Cardiac fibroblast (primary cell): ENCODE measurements around the gene SDCCAG8.

Source experiments
- DNase-seq, 2 donors: peaks; one replicate each; pipeline versions ENCODE4 v3.0.0 to v3.0.0-alpha.2; 2010; ENCODE audit warnings: low read depth in 2 of 2
- H3K4me3 ChIP-seq, 2 donors: replicated peaks in 1 of 2; 1 replicate in 1 of 2; 2 replicates in 1 of 2; pipeline ENCODE4 v1.5.1; 2011; ENCODE audit warnings: low read depth in 2 of 2, low read length in 2 of 2, mild to moderate bottlenecking in 2 of 2, moderate library complexity in 1 of 2
- CTCF ChIP-seq: IDR thresholded peaks from one replicate; pipeline ENCODE4 v1.5.1; 2011; ENCODE audit warnings: low read depth, mild to moderate bottlenecking, low read length, inconsistent platforms

Gene SDCCAG8

GRCh38 chr1:243499248-243499647 lies 243.4 kb downstream of the SDCCAG8 start:
- H3K4me3 ChIP-seq: no peak overlapping the region
- TF ChIP-seq CTCF: no peak
- no peak for DNase-seq

GRCh38 chr1:243499711-243500110 lies 243.9 kb downstream of the SDCCAG8 start:
- no peak for TF ChIP-seq CTCF
- no peak overlapping the region for H3K4me3 ChIP-seq
- DNase-seq: no peak

- no peak for TF ChIP-seq CTCF
- H3K4me3 ChIP-seq: no peak overlapping the region
- no peak for DNase-seq
Observed at GRCh38 chr1:243500512-243500911, 244.7 kb downstream of the SDCCAG8 start.

GRCh38 chr1:243501002-243501401 lies 245.2 kb downstream of the SDCCAG8 start:
- DNase-seq: peak; percentile 38 to 86

DNA sequence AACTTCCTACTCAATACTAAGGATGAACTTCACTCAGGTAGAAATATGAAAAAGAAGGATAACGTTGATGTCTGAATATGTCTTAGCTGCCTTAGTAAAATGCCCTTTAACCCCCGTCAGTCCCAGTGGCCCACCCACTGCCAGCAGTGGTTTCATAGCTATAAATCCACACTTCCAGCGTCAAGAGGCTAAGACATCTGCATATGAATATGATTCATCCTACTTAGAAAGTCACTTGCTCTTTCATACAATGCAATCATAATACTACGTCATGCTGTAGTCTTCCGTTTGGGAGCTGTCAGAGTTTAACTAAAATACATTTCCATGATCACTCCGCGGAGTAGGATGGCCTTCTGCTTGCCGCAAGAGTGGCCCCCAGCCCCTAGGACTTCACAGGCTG lies 247.3 kb downstream of the SDCCAG8 start:
- no peak for TF ChIP-seq CTCF
- no peak overlapping the region for H3K4me3 ChIP-seq

More at GRCh38 chr1:243501002-243501401, 245.2 kb downstream of the SDCCAG8 start:
- TF ChIP-seq CTCF: no peak
- H3K4me3 ChIP-seq: no peak overlapping the region

GRCh38 chr1:243505986-243506689 lies 250.3 kb downstream of the SDCCAG8 start:
- peak in 1 of 2 donors; percentile 72 for DNase-seq
- TF ChIP-seq CTCF: no peak
- H3K4me3 ChIP-seq: no peak overlapping the region

More for the DNA sequence above, 247.3 kb downstream of the SDCCAG8 start:
- no peak for DNase-seq
